Stimulated activated CD4-positive, alpha-beta T cell treated with anti-CD3 and anti-CD28 coated beads, Interleukin-1b, Interleukin-23, amount 100 ng/mL, for 4 hours (primary cell): ENCODE results near the gene PTPRZ1.
A peak's percentile ranks its signal among the peaks of the same experiment; 100 is the strongest.

ENCODE experiments used
- DNase-seq, 2 donors: peaks; one replicate each; pipeline ENCODE4 v3.0.0-alpha.2; 2020; ENCODE audit warnings: low read depth in 2 of 2

The PTPRZ1 gene

GRCh38 chr7:122054393-122054792 is 181.4 kb downstream of the PTPRZ1 start:
- no peak for DNase-seq

GRCh38 chr7:122055073-122055472 is 182.1 kb downstream of the PTPRZ1 start:
- no peak for DNase-seq

- no peak for DNase-seq
Measured at GRCh38 chr7:122056977-122057376, 184.0 kb downstream of the PTPRZ1 start.

DNA sequence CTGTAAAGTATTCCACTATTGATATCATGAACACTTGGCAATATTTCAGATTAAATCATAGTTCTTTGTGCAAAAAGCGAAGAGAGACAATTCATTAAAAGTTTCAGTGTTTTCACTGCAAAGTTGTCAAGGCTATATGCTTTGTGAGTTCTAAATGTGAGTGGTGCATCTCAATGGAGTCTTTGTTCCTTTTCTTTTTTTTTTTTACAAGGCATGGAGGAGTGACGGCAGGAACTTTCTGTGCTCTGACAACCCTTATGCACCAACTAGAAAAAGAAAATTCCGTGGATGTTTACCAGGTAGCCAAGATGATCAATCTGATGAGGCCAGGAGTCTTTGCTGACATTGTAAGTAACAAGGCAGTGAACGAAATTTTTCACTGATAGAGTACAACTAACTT is 186.6 kb downstream of the PTPRZ1 start:
- no peak for DNase-seq

DNA sequence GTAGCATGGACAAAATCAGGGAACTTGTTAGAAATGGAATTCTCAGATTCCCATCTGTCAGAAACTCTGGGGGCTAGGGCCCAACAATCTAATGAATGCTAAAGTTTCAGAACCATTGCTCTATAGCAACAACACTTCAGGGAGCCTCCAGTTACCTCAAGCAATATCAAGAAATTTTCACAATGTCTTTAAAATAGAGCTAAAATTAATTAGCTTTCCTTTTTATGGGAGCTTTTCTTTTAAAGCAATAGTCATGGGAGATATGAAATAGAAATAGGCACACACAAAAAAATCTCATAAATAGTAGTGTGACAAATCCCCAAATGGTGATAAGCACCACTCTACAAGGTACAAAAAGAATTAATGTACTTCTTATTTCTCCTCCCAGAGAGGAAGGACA is 190.2 kb downstream of the PTPRZ1 start:
- no peak for DNase-seq

- DNase-seq: no peak
Measured at GRCh38 chr7:122064971-122065370, 192.0 kb downstream of the PTPRZ1 start.

- DNase-seq: no peak
Measured at GRCh38 chr7:122067077-122067476, 194.1 kb downstream of the PTPRZ1 start.

DNA sequence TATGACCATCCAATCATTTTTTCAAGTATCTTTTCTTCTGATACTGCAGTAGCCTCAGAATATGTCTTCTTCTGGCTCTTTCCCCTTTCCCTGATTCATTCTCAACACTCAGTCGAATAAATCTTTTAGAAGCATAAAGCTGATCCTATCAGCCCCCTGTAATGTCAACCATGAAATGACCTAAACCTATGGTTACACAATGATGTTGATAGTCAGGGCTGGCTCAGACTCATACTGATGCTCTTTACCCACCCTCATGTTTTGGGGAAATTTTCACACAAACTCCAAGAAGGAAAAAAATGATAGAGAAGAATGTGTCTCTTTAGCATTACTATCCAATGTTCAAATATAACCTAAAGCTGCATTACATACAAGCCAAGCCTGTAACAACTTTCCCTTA is 195.1 kb downstream of the PTPRZ1 start:
- no peak for DNase-seq

DNA sequence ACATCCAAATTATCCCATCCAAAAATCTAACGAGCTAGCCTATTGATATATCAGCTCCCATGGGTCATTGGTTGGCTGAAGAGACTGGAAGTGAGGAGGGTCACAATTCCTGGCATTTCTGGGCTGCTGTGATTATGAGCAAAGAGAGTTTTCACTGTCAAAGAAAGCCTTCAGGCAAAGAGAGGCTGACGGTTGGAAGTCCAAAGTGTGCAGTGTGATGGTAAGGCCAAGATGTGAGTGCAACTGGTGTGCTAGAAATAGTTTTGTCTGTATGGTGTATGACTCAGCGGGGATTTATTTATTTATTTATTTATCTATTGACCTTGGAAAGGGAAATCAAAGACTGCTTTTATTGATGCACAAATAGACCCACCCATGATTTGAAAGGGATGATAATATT is 196.0 kb downstream of the PTPRZ1 start:
- no peak for DNase-seq

GRCh38 chr7:122070062-122070461 is 197.1 kb downstream of the PTPRZ1 start:
- no peak for DNase-seq

DNA sequence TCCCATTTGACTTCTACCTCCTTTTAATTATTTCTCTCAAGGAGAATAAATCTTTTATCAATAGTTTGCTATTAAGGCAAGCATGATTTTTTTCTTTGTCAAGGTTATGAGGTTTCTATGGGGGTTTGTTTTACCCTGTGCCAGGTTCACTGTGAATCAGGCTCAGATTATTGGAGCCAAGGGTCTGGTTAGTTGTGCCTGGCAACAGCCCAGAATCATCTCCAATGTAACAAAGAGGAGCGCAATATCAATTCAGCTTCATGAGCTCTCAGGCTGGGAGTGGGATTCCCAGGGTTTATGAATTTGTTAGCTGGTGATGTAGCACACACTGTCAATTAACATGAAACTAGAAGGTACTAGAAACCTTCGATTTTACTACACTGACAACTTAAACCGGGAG is 197.9 kb downstream of the PTPRZ1 start:
- DNase-seq: no peak

GRCh38 chr7:122072272-122072671 is 199.3 kb downstream of the PTPRZ1 start:
- DNase-seq: no peak

DNA sequence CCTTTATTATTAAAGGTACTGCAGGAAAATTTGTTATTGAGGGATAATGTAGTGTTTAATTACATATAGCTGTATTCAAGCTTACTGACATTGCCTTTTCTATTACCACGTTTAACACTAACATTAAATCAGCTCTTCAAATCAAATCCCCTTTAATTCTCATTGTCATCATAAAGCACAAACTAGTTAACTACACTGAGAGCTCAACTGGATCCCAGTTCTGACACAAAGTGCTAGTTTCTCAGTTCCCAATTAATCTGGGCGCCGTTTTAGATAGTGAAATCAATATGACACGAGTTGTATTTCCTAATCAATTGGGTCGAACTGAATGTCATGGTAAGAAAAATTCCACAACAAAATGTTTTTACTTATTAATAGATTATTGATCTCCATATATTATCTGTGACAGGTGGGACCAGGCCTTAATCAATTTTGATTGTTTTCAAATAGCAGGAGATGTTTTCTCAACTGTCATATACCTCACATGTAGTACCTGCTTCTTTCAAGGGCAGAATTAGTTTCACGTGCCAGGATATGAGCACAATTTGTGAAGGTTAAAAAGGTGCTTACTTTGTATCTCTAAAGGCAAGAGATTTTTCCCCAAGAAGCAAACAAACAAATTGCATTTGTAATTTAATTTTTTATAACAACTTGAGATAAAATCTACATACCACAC is 200.1 kb downstream of the PTPRZ1 start:
- no peak for DNase-seq

GRCh38 chr7:122073635-122074034 is 200.7 kb downstream of the PTPRZ1 start:
- DNase-seq: no peak

GRCh38 chr7:122082160-122082559 is 209.2 kb downstream of the PTPRZ1 start:
- no peak for DNase-seq

DNA sequence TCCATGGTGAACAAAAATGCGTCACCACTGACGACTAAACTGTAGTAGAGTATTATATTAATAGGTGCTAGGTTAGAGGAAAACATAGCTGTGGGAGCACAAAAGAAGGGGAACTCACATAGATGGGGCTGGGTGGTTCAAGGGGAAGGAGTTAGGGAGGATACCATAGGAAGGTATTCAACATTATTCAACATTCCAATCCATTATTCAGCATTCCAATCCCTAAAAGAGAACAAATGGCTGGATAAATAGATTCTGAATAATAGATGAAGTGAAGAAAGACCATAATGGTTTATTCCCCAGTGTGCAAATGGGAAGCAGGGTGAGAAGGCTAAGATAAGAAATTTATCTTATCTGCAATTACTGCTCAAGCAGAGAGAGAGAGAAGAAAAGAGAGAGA is 209.7 kb downstream of the PTPRZ1 start:
- DNase-seq: no peak

GRCh38 chr7:122092964-122093797 is 220.2 kb downstream of the PTPRZ1 start:
- peak; percentile 22 to 34 for DNase-seq

DNA sequence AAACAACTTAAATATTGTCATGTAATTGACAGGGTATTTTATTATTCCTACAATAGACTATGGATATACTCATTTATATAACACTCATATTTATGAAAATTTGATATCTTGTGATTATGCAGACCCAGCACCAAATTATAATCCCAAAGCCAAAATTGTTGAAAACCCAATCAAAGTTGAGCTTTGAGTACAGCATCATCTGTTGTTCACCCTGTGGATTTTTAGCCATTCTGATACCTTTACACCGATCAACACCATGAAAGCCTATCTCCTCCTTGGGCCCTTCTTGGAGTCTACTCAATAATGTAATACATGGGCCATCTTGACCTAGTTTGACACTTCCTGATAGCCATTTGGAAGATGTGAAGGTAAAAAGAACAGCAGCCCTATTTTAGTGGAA is 221.6 kb downstream of the PTPRZ1 start:
- no peak for DNase-seq

DNA sequence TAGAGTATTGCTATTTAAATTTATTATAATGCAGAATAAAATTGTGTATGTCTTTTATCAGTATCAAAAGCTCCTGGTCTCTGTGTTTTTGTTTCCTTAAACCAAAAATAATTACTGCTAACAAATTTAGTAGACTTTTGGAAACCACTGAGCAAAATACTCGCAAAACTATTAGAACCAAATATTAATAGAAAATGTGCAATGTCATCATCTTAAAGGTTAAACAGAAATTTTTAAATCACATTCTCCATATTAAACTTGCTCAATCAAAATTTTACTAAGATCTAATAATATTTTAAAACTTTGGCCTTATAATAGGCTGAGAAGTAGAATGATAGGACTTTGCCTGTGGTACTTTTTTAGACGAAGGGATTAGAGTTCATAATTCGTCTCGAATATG is 222.7 kb downstream of the PTPRZ1 start:
- no peak for DNase-seq

GRCh38 chr7:122100021-122100420 is 227.1 kb downstream of the PTPRZ1 start:
- DNase-seq: no peak

DNA sequence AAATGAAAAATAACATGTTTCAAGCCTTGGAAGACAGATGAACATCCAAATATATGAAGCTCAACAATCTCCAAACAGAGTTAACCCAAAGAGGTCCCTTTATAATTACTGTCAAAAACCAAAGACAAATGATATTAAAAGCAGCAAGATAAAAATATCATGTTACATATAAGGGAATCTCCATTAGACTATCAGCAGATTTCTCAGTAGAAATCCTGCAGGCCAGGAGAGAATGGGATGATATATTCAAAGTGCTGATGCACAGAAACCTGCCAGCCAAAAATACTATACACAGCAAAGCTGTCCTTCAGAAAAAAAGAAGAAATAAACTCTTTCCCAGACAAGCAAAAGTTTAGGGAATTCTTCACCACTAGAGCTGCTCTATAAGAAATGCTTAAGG is 230.1 kb downstream of the PTPRZ1 start:
- no peak for DNase-seq
